A549 (cell line): ENCODE data around the gene POLRMT.

Experiments used
- ESRRA ChIP-seq: fragments of 150-350 bp; IDR thresholded peaks from 2 replicates; pipeline ENCODE4 v1.6.1; 2014; ENCODE audit warnings: mild to moderate bottlenecking, low read length, borderline replicate concordance
- TF ChIP-seq, protein P1 (sequence below): fragments of >200 bp; sonication (Bioruptor Twin); formaldehyde crosslinking; IDR thresholded peaks from 3 replicates; pipeline ENCODE4 v1.5.1; 2016

DNA sequence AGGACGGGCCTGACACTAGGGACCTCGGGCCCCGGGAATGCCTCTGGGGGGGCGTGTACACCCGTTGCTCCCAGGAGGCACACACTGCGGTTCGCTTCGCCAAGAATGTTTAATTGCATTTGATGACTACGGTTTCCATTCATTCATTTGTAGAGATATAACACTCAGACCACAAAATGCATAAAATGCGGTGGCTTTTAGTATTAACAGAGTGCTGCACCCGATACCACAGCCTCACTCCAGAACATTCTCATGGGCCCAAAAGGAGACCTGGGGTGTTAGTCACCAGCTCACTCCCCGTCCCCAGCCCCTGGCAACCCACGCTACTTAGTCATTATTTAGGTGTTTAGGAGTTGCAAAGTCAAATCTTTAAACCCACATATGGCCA, 21.9 kb downstream of the POLRMT start:
- TF ChIP-seq ESRRA: no peak
- TF ChIP-seq, protein P1, sequence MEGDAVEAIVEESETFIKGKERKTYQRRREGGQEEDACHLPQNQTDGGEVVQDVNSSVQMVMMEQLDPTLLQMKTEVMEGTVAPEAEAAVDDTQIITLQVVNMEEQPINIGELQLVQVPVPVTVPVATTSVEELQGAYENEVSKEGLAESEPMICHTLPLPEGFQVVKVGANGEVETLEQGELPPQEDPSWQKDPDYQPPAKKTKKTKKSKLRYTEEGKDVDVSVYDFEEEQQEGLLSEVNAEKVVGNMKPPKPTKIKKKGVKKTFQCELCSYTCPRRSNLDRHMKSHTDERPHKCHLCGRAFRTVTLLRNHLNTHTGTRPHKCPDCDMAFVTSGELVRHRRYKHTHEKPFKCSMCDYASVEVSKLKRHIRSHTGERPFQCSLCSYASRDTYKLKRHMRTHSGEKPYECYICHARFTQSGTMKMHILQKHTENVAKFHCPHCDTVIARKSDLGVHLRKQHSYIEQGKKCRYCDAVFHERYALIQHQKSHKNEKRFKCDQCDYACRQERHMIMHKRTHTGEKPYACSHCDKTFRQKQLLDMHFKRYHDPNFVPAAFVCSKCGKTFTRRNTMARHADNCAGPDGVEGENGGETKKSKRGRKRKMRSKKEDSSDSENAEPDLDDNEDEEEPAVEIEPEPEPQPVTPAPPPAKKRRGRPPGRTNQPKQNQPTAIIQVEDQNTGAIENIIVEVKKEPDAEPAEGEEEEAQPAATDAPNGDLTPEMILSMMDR: no peak
